ENCODE results near the gene CHGA. TPM values are rescaled to one million over a fixed set of nuclear protein-coding genes. Genes with fewer than 3 reads are reported as not detected.

Gene CHGA
- total RNA-seq, 1 donor, result not detected

GRCh38 chr14:92898566-92899131, 24.3 kb upstream of the CHGA start:
- Histone ChIP-seq H3K79me2 (ENCODE audit: insufficient read depth, low read length) (no peaks in the 10 kb centered on the region), H3K27ac (ENCODE audit: low read depth, low read length) (no peak overlapping the region), H3K36me3 (ENCODE audit: insufficient read depth, low read length) (no peaks in the 10 kb centered on the region), H3K9me3 (ENCODE audit: low read depth, low read length) (no peaks in the 10 kb centered on the region), H3K4me3 (ENCODE audit: insufficient read depth, low read length) (no peak overlapping the region), H4K20me1 (ENCODE audit: insufficient read depth, low read length) (no peaks in the 10 kb centered on the region), H3K27me3 (ENCODE audit: insufficient read depth, low read length) (peaks cover 7% of the 10 kb centered on the region), H3K4me1 (ENCODE audit: insufficient read depth, low read length) (no peaks in the 10 kb centered on the region), H2AFZ (ENCODE audit: low read length) (no peak overlapping the region), H3K4me2 (ENCODE audit: insufficient read depth, low read length) (no peak overlapping the region)
- TF ChIP-seq CTCF (IDR thresholded peaks at IDR 0.05; ENCODE audit: extremely low read depth, low read depth, low read length), result no peak
- DNase-seq (ENCODE audit: insufficient read length, low spot score, missing footprints), result no peak

DNA sequence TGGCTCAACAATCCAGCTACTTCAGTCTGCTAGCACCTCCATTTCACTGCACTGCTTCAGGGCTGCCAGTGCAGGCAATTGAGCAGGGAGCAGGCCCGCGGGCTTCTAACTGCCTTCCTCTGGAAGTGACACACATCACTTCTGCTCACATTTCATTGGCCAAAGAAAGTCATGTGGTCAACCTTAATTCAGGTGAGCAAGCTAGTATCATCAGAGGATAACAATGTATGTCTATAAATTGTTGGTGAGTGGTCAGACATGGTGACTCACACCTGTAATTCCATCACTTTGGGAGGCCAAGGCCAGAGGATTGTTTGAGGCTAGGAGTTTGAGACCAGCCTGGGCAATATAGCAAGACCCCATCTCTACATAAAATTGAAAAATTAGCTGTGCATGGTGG, 22.3 kb upstream of the CHGA start:
- Histone ChIP-seq H3K36me3 (ENCODE audit: insufficient read depth, low read length) (no peaks in the 10 kb centered on the region), H3K79me2 (ENCODE audit: insufficient read depth, low read length) (no peaks in the 10 kb centered on the region), H3K9me3 (ENCODE audit: low read depth, low read length) (no peaks in the 10 kb centered on the region), H3K27ac (ENCODE audit: low read depth, low read length) (no peak overlapping the region), H3K4me3 (ENCODE audit: insufficient read depth, low read length) (no peak overlapping the region), H3K4me2 (ENCODE audit: insufficient read depth, low read length) (no peak overlapping the region), H2AFZ (ENCODE audit: low read length) (no peak overlapping the region), H3K4me1 (ENCODE audit: insufficient read depth, low read length) (no peaks in the 10 kb centered on the region), H3K27me3 (ENCODE audit: insufficient read depth, low read length) (peaks cover 7% of the 10 kb centered on the region), H4K20me1 (ENCODE audit: insufficient read depth, low read length) (no peaks in the 10 kb centered on the region)
- no peak for TF ChIP-seq CTCF (IDR thresholded peaks at IDR 0.05; ENCODE audit: extremely low read depth, low read depth, low read length)
- no peak for DNase-seq (ENCODE audit: insufficient read length, low spot score, missing footprints)

- DNase-seq (ENCODE audit: insufficient read length, low spot score, missing footprints), result no peak
- Histone ChIP-seq H3K4me2 (ENCODE audit: insufficient read depth, low read length) (no peak overlapping the region), H3K27ac (ENCODE audit: low read depth, low read length) (no peak overlapping the region), H2AFZ (ENCODE audit: low read length) (no peak overlapping the region), H3K36me3 (ENCODE audit: insufficient read depth, low read length) (no peaks in the 10 kb centered on the region), H3K4me3 (ENCODE audit: insufficient read depth, low read length) (no peak overlapping the region), H3K27me3 (ENCODE audit: insufficient read depth, low read length) (peaks cover 7% of the 10 kb centered on the region), H3K4me1 (ENCODE audit: insufficient read depth, low read length) (no peaks in the 10 kb centered on the region), H3K9me3 (ENCODE audit: low read depth, low read length) (no peaks in the 10 kb centered on the region), H4K20me1 (ENCODE audit: insufficient read depth, low read length) (no peaks in the 10 kb centered on the region), H3K79me2 (ENCODE audit: insufficient read depth, low read length) (no peaks in the 10 kb centered on the region)
- no peak for TF ChIP-seq CTCF (IDR thresholded peaks at IDR 0.05; ENCODE audit: extremely low read depth, low read depth, low read length)
These were observed 20.8 kb upstream of the CHGA start for GRCh38 chr14:92902191-92902590.

DNA sequence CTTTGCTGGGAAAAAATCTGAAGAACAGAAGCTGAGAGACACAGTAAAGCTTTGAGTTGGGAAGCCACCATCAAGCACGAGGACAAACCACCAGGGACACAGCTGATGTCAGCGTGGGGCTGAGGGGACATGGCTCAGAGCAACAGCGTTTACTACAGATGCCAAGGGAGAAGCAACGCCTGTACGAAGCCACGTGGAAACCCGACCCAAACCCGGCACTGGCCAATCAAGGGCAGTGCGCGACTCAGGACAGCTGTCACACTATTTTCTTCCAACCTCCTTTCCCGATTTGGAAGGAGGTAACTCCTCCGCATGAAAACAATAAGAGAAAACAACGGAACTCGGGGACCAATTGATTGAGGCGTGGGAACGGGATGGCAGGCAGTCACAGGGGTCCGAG, 20.2 kb upstream of the CHGA start:
- no peak for TF ChIP-seq CTCF (IDR thresholded peaks at IDR 0.05; ENCODE audit: extremely low read depth, low read depth, low read length)
- Histone ChIP-seq H3K27ac (ENCODE audit: low read depth, low read length) (no peak overlapping the region), H3K79me2 (ENCODE audit: insufficient read depth, low read length) (no peaks in the 10 kb centered on the region), H3K9me3 (ENCODE audit: low read depth, low read length) (no peaks in the 10 kb centered on the region), H3K4me1 (ENCODE audit: insufficient read depth, low read length) (no peaks in the 10 kb centered on the region), H2AFZ (ENCODE audit: low read length) (no peak overlapping the region), H4K20me1 (ENCODE audit: insufficient read depth, low read length) (no peaks in the 10 kb centered on the region), H3K36me3 (ENCODE audit: insufficient read depth, low read length) (no peaks in the 10 kb centered on the region), H3K4me2 (ENCODE audit: insufficient read depth, low read length) (no peak overlapping the region), H3K4me3 (ENCODE audit: insufficient read depth, low read length) (no peak overlapping the region), H3K27me3 (ENCODE audit: insufficient read depth, low read length) (peaks cover 7% of the 10 kb centered on the region)
- DNase-seq (ENCODE audit: insufficient read length, low spot score, missing footprints), result no peak

Data from osteoblast (primary cell).